ENCODE measurements around the gene SLC35F1. TPM values are rescaled to one million over a fixed set of nuclear protein-coding genes. Genes with fewer than 3 reads are reported as not detected.

Gene SLC35F1
- total RNA-seq, 1 experiment from 2014 or later: 4.3 TPM

GRCh38 chr6:118124851-118125250 lies 217.8 kb downstream of the SLC35F1 start:
- Histone ChIP-seq H3K23me2 (ENCODE audit: insufficient read length, low read depth, low read length, poor library complexity, severe bottlenecking) (no peaks in the 10 kb centered on the region), H3K27ac (ENCODE audit: insufficient read length, low read depth, low read length) (no peak overlapping the region), H3K9ac (ENCODE audit: extremely low read depth, insufficient read length, low read length) (no peak overlapping the region), H3K4me1 (ENCODE audit: insufficient read depth, low read length) (no peaks in the 10 kb centered on the region), H4K5ac (ENCODE audit: insufficient read length, low read depth, low read length) (no peak overlapping the region), H3K23ac (ENCODE audit: insufficient read length, low read depth, low read length) (no peak overlapping the region), H2BK12ac (ENCODE audit: insufficient read length, low read depth, low read length) (no peak overlapping the region), H4K20me1 (ENCODE audit: control insufficient read depth, insufficient read depth, insufficient read length) (no peaks in the 10 kb centered on the region), H3K14ac (ENCODE audit: insufficient read depth, low read length) (no peak overlapping the region), H3K27me3 (ENCODE audit: insufficient read depth, low read length) (no peaks in the 10 kb centered on the region), H3K56ac (ENCODE audit: insufficient read length, low read depth, low read length) (no peak overlapping the region), H3K9me3 (ENCODE audit: control insufficient read depth, low read depth, low read length) (no peaks in the 10 kb centered on the region), H2BK5ac (ENCODE audit: insufficient read length, low read length) (no peak overlapping the region), H4K8ac (replicated peaks; ENCODE audit: insufficient read length, low read depth, low read length) (no peak overlapping the region), H2AK5ac (ENCODE audit: insufficient read length, low read length) (no peak overlapping the region), H2BK15ac (ENCODE audit: low read depth, low read length) (no peak overlapping the region), H4K91ac (ENCODE audit: insufficient read length, low read depth, low read length) (no peak overlapping the region), H3K18ac (ENCODE audit: insufficient read length, low read depth, low read length) (no peak overlapping the region), H3K4me2 (ENCODE audit: insufficient read depth, insufficient read length, low read length) (no peak overlapping the region), H3T11ph (ENCODE audit: low read length) (no peak overlapping the region), H3K79me1 (ENCODE audit: insufficient read depth, low read depth, low read length, poor library complexity, severe bottlenecking) (no peaks in the 10 kb centered on the region), H2BK20ac (ENCODE audit: low read depth, low read length, poor library complexity, severe bottlenecking) (no peak overlapping the region), H2BK120ac (ENCODE audit: low read depth, low read length, poor library complexity, severe bottlenecking) (no peak overlapping the region), H3K79me2 (ENCODE audit: insufficient read depth, low read length) (no peaks in the 10 kb centered on the region), H3K4ac (ENCODE audit: low read depth, low read length) (no peak overlapping the region), H2AFZ (ENCODE audit: low read length) (no peak overlapping the region)
- no peak for TF ChIP-seq CTCF (conservative IDR thresholded peaks at IDR 0.05)
- Mint-ChIP-seq H3K4me1 (peaks cover 15 to 17% of the 10 kb centered on the region in 2 experiments), H3K9me3 (no peaks in the 10 kb centered on the region), H3K27ac (no peak overlapping the region), H3K27me3 (ENCODE audit: low read depth) (no peaks in the 10 kb centered on the region), H3K4me3 (no peak overlapping the region), H3K36me3 (ENCODE audit: insufficient read depth in 1 of 3, low read depth in 3 of 3) (no peaks in the 10 kb centered on the region; a peak in 1 of 7 replicates)
- WGBS (ENCODE audit: extremely low coverage, insufficient read length, low lambda C conversion rate): no CpG with 5 or more reads among the region's 2 CpGs
- DNase-seq: no peak
